HL-60 (cell line): ENCODE results near the gene RYR3.

ENCODE experiments used
- DNase-seq, 2 experiments: peaks; one replicate each; pipeline ENCODE4 v3.0.0-alpha.2; 2010 to 2020; ENCODE audit warnings: low read depth in 1 of 2, low spot score in 1 of 2
- H3K27ac ChIP-seq: fragments of 250-450 bp; sonication (Bioruptor Pico); replicated peaks from 2 replicates; pipeline ENCODE4 v1.5.1; 2020; ENCODE audit warnings: mild to moderate bottlenecking, moderate library complexity
- H3K27me3 ChIP-seq: fragments of 250-450 bp; sonication (Bioruptor Pico); 2 replicates; pipeline ENCODE4 v1.5.1; 2021; ENCODE audit warnings: mild to moderate bottlenecking, moderate library complexity; ENCODE audit not compliant: insufficient read depth, poor library complexity, severe bottlenecking
- H3K4me3 ChIP-seq: replicated peaks from 2 replicates; pipeline ENCODE4 v1.5.1; 2011; ENCODE audit warnings: mild to moderate bottlenecking, control low read depth, low read length; ENCODE audit not compliant: insufficient read depth
- GABPA ChIP-seq: IDR thresholded peaks from 2 replicates; pipeline ENCODE4 v1.6.1; 2012; ENCODE audit warnings: low read depth
- POLR2AphosphoS5 ChIP-seq: IDR thresholded peaks from 2 replicates; pipeline ENCODE4 v1.6.1; 2012; ENCODE audit warnings: low read depth
- SPI1 ChIP-seq: IDR thresholded peaks from 2 replicates; pipeline ENCODE4 v1.6.1; 2012; ENCODE audit warnings: low read depth, mild to moderate bottlenecking, borderline replicate concordance
- TF ChIP-seq, protein P1 (sequence below): IDR thresholded peaks from 2 replicates; pipeline ENCODE4 v1.6.1; 2012; ENCODE audit warnings: low read depth; ENCODE audit not compliant: insufficient replicate concordance
- TF ChIP-seq, protein P2 (sequence below): IDR thresholded peaks from one replicate; pipeline ENCODE4 v1.5.1; 2011; ENCODE audit warnings: low read length, control low read depth, inconsistent platforms; ENCODE audit not compliant: insufficient read depth

RYR3 gene

DNA sequence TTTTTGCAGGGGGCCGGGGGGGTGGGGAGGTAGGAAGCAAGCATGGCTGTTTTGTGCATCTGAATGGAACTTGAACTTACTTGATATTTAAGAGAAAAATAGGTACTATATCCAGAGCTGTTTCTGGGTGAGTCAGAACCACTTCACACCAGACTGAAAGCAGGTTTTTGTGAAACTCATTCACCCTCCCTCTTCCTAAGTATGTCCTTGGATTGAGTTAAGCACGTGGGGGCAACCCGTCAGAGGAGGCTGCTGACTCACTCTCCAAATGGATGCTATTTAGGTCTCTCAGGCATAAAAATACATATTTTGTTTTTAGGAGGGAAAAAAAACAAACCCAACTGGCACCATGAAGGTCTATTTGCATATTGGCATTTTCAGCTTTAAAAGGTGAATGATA lies 270.3 kb downstream of the RYR3 start:
- no peak for DNase-seq
- TF ChIP-seq GABPA (no peak), POLR2AphosphoS5 (no peak)

GRCh38 chr15:33584797-33585196 lies 274.0 kb downstream of the RYR3 start:
- TF ChIP-seq, protein P1, sequence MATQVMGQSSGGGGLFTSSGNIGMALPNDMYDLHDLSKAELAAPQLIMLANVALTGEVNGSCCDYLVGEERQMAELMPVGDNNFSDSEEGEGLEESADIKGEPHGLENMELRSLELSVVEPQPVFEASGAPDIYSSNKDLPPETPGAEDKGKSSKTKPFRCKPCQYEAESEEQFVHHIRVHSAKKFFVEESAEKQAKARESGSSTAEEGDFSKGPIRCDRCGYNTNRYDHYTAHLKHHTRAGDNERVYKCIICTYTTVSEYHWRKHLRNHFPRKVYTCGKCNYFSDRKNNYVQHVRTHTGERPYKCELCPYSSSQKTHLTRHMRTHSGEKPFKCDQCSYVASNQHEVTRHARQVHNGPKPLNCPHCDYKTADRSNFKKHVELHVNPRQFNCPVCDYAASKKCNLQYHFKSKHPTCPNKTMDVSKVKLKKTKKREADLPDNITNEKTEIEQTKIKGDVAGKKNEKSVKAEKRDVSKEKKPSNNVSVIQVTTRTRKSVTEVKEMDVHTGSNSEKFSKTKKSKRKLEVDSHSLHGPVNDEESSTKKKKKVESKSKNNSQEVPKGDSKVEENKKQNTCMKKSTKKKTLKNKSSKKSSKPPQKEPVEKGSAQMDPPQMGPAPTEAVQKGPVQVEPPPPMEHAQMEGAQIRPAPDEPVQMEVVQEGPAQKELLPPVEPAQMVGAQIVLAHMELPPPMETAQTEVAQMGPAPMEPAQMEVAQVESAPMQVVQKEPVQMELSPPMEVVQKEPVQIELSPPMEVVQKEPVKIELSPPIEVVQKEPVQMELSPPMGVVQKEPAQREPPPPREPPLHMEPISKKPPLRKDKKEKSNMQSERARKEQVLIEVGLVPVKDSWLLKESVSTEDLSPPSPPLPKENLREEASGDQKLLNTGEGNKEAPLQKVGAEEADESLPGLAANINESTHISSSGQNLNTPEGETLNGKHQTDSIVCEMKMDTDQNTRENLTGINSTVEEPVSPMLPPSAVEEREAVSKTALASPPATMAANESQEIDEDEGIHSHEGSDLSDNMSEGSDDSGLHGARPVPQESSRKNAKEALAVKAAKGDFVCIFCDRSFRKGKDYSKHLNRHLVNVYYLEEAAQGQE: no peak
- TF ChIP-seq POLR2AphosphoS5: no peak
- TF ChIP-seq, protein P2, sequence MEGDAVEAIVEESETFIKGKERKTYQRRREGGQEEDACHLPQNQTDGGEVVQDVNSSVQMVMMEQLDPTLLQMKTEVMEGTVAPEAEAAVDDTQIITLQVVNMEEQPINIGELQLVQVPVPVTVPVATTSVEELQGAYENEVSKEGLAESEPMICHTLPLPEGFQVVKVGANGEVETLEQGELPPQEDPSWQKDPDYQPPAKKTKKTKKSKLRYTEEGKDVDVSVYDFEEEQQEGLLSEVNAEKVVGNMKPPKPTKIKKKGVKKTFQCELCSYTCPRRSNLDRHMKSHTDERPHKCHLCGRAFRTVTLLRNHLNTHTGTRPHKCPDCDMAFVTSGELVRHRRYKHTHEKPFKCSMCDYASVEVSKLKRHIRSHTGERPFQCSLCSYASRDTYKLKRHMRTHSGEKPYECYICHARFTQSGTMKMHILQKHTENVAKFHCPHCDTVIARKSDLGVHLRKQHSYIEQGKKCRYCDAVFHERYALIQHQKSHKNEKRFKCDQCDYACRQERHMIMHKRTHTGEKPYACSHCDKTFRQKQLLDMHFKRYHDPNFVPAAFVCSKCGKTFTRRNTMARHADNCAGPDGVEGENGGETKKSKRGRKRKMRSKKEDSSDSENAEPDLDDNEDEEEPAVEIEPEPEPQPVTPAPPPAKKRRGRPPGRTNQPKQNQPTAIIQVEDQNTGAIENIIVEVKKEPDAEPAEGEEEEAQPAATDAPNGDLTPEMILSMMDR: no peak
- no peak for TF ChIP-seq SPI1
- no peak for TF ChIP-seq GABPA
- Histone ChIP-seq H3K27me3 (no peaks in the 10 kb centered on the region), H3K4me3 (no peak overlapping the region), H3K27ac (no peak overlapping the region)
- no peak for DNase-seq

More for the DNA sequence above, 270.3 kb downstream of the RYR3 start:
- H3K27ac ChIP-seq: no peak overlapping the region
- no peak overlapping the region for H3K4me3 ChIP-seq
- no peaks in the 10 kb centered on the region for H3K27me3 ChIP-seq

GRCh38 chr15:33586786-33587697 lies 276.3 kb downstream of the RYR3 start:
- no peak overlapping the region for H3K4me3 ChIP-seq
- no peaks in the 10 kb centered on the region for H3K27me3 ChIP-seq
- no peak overlapping the region for H3K27ac ChIP-seq
- no peak for DNase-seq
- no peak for TF ChIP-seq SPI1
- no peak for TF ChIP-seq POLR2AphosphoS5
- no peak for TF ChIP-seq GABPA
- TF ChIP-seq, protein P2: no peak
- TF ChIP-seq, protein P1: no peak

- TF ChIP-seq, protein P2: no peak
- no peak for TF ChIP-seq POLR2AphosphoS5
- TF ChIP-seq, protein P1: no peak
- TF ChIP-seq GABPA: no peak
- no peak for TF ChIP-seq SPI1
- no peak for DNase-seq
- Histone ChIP-seq H3K4me3 (no peak overlapping the region), H3K27ac (no peak overlapping the region), H3K27me3 (no peaks in the 10 kb centered on the region)
These were observed 277.0 kb downstream of the RYR3 start for GRCh38 chr15:33587773-33588172.
